22Rv1 (cell line): ENCODE data around the gene DTX2.

ENCODE experiments used
- CTCF ChIP-seq: fragments of 450-650 bp; IDR thresholded peaks from 2 replicates; pipeline ENCODE4 v1.5.1; 2017; ENCODE audit warnings: mild to moderate bottlenecking
- ZFX ChIP-seq: fragments of 450-650 bp; IDR thresholded peaks from 2 replicates; pipeline ENCODE4 v1.6.1; 2017; ENCODE audit warnings: antibody characterized with exemption, borderline replicate concordance

- TF ChIP-seq CTCF: no peak
- TF ChIP-seq ZFX: no peak
Measured at GRCh38 chr7:76513817-76514799, 52.6 kb downstream of the DTX2 start.
